ENCODE results near the gene HACL1. TPM values are rescaled to one million over a fixed set of nuclear protein-coding genes. Genes with fewer than 3 reads are reported as not detected.
A peak's percentile ranks its signal among the peaks of the same experiment; 100 is the strongest.

The HACL1 gene
- total RNA-seq, 2 donors from 2014 or later: 22.7 to 34.2 TPM

DNA sequence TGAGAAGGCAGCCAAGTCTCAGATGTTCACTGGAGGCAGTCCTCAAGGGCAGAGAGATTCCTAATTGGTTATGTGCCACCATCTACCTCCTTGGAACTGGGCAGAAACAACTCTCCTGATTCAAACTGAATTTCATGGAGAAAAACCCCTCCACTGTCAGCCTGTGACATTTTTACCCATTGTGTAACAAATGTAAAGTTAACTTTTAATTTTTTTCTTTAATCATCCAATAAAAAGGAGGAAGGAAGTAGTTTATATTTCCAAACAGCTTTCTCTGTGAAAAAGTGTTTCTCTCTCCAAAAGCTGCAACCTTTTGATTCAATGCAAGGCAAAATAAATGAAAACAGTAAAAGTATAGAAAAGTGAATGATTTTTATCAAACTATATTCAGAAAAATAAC lies 79.4 kb downstream of the HACL1 start:
- no peaks in the 10 kb centered on the region for H3K36me3 Mint-ChIP-seq
- ATAC-seq (no peak), DNase-seq (ENCODE audit: low spot score in 2 of 2) (no peak)
- no peaks in the 10 kb centered on the region for H3K9me3 Mint-ChIP-seq
- no peak overlapping the region for H3K27ac Mint-ChIP-seq

DNA sequence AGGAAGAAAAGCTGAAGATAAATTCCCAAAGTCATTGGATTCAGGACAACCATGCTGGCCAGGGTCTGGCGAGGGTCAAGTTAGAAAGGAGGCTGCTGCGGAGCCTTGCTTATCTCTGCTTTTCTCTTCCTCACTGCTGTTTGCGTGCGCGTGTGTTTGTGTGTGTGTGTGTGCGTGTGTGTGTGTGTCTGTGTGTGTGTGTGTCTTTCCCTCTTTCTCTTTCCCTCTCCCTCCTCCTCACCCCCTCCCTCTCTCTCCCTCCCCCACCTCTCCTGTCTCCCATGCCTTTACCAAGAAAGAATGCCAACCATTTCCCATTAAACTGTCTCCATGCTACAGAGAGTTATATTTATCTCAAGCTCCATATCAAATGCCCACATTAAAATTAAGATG lies 79.8 kb downstream of the HACL1 start, which contains the start of gene COLQ:
TSS of gene COLQ (minus strand) at position 134 of the 393 bp plus-strand sequence. CDS start at position 53, 81 bp downstream.
- DNase-seq (ENCODE audit: low spot score in 2 of 2) (no peak), ATAC-seq (no peak)
- H3K27ac Mint-ChIP-seq: peak within 1 kb of the TSS in 1 of 2 donors; percentile 44
- H3K36me3 Mint-ChIP-seq: no peaks in the 10 kb centered on the region
- H3K9me3 Mint-ChIP-seq: no peaks in the 10 kb centered on the region

DNA sequence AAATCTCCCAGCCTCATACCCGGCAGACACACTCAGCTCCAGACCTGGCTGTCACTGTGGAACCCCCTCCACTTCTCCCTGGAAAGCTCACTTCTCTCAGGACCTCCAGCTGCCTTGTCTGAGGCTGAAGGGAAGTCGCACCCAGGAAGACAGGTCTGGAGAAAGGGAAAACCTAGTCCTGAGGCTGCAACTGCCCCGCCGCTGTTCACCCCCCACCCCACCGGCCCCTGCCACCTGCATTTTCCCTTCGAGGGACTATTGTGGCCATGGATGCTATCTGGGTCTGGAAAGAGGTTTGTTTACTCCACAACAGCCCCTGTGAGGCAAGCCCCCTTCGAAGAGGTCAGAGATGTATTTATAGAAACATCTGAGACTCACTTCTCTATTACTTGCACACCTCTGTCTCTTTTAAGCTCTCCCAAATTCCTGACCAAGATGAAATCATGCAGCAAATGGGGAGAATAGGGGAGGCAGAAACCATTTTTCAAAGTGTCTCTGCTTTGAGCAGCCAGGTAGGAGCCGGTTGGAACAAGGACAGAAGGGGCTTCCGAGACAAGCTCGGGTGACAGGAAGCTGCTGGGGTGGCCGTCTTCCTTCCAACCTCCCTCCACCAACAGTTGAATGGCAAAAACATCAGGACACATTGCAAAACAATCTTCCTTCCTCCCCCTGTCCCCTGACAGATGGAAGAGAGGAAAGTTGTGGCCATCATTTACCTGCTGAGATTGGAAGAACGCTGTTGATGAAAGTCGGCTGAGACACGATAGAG lies 80.4 kb downstream of the HACL1 start:
- H3K27ac Mint-ChIP-seq: peak overlapping the region in 1 of 2 donors; percentile 44

DNA sequence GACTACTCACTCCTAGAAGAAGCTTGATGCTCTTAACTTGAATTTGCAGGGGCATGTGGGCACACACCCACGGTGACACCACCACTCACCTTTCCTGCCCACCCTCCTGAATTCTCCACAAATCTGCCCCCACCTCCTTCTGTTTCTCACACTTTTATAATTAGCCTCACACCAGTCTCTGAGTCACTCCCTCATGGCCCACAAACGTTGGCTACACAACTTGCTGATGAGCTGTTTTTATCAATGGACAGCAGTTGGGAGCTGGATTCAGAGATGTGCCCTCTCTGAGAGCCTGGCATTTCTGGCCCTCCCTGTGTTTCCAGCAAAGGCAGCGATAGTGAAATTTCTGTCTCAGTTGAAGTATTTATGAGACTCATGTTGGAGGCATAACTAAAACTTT lies 81.2 kb downstream of the HACL1 start:
- H3K36me3 Mint-ChIP-seq: no peaks in the 10 kb centered on the region
- no peak for DNase-seq (ENCODE audit: low spot score in 2 of 2)
- peak; percentile 26 to 35 for ATAC-seq
- H3K27ac Mint-ChIP-seq: no peak overlapping the region
- no peaks in the 10 kb centered on the region for H3K9me3 Mint-ChIP-seq

More for the DNA sequence above, 80.4 kb downstream of the HACL1 start:
- ATAC-seq (no peak), DNase-seq (ENCODE audit: low spot score in 2 of 2) (no peak)
- H3K36me3 Mint-ChIP-seq: no peaks in the 10 kb centered on the region
- H3K9me3 Mint-ChIP-seq: no peaks in the 10 kb centered on the region

DNA sequence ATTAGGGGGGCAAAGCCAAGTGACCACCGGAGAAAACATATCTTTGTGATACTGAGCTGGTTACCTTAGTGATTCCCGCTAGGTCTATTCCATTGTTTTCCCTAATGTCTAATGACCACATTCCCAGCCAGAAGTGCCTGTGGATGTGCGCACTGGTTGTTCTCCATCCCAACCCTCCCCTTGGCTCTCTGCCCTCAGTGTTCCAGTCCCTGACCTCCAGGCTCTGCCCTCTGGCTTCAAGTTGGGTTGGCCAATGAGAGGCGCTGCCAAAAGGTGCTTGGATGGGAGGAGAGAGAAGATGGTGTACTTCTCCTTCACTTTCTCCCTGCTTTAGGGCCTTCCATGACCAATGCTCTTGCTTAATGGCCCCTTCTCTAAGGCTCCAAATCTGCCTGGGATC lies 82.3 kb downstream of the HACL1 start:
- Mint-ChIP-seq H3K36me3 (no peaks in the 10 kb centered on the region), H3K27ac (no peak overlapping the region), H3K9me3 (no peaks in the 10 kb centered on the region)
- DNase-seq (ENCODE audit: low spot score in 2 of 2) (no peak), ATAC-seq (no peak)

DNA sequence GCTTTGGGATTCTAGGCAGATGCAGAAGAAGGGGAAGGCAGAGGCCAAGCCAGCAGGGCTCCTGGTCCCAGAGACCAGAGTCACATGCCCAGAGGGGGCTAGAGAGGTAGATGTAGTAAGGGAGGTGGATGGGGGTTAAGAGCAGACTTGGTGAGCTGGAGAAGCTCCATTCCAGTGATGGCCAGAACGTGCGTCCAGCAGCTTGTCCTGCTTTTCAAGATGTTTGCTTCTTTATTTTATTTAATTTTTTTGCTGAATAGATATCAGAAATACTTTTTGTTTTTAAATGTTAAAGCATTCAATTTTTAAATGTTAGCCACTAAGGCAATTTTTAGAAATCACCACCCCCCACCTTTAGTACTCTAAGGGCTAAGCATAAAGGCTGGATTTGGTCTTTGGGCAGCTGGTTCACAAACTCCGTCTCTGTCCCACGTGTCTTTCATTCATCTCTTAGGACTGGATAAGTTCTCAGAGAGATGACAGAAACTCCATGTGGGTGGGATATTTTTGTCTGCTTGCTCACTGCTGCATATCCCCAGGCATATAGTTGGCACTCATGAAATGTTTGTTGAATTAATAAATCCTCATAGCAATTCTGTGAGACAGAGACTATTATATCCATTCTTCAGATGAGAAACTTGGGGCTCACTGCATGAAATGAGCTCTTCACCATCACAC lies 86.6 kb downstream of the HACL1 start:
- Mint-ChIP-seq H3K27ac (no peak overlapping the region), H3K9me3 (no peaks in the 10 kb centered on the region)

DNA sequence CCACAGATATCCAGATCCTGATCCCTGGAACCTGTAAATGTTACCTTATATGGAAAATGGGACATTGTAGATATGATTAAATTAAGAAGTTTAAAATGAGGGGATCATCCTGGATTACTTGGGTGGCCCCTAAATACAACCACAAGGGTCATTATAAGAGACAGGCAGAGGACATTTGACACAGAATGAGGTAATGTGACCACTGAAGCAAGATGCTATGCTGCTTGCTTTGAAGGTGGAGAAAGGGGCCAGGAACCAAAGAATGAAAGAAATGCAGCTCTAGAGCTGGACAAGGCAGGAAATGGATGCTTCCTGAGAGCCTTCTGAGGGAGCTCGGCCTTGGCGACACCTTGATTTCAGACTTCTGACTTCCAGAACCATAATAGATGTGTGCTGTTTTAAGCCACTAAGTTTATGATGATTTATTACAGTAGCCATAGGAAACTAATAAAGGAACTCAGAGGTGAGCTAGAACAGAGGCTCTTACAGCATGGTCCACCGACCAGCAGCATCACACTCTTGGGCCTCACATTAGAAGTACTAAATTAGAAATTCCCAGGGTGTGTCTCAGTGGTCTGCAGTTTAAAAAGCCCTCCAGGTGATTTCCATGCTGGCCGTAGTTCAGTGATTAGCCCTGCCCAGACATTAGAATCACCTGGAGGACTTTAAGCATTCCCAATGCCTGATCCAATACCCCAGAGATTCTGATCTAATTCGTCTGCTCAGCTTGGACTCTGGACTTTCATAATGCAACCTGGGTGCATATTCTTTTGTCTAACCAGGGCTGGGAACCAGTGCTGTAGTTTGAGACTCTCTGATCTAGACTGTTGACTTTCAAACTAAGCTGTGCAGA lies 87.3 kb downstream of the HACL1 start:
- Mint-ChIP-seq H3K9me3 (no peaks in the 10 kb centered on the region), H3K36me3 (no peaks in the 10 kb centered on the region), H3K27ac (no peak overlapping the region)
- DNase-seq (ENCODE audit: low spot score in 2 of 2): no peak
- no peak for ATAC-seq

More for the DNA sequence above, 86.6 kb downstream of the HACL1 start:
- ATAC-seq: no peak
- no peaks in the 10 kb centered on the region for H3K36me3 Mint-ChIP-seq
- DNase-seq (ENCODE audit: low spot score in 2 of 2): no peak

DNA sequence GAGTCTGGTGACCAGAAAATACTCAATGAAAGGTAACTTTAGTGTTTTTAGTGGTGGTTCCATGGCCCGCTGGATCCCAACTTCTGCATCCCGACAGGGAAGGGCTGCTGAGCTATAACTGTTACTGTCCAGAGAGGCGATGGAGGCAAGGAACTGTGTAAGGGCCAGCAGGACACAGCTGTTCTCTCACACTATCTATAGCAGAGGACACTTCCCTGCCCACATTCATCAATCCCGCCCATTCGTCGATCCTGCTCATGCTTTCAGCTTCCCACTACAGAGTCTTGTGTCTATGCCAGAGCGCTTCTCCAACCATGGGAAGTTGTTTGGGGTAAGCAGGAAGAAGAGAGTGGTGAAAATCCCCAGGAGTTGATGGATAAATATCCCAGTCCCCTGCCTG lies 88.3 kb downstream of the HACL1 start:
- ATAC-seq: no peak
- Mint-ChIP-seq H3K36me3 (no peaks in the 10 kb centered on the region), H3K9me3 (no peaks in the 10 kb centered on the region), H3K27ac (no peak overlapping the region)
- no peak for DNase-seq (ENCODE audit: low spot score in 2 of 2)

DNA sequence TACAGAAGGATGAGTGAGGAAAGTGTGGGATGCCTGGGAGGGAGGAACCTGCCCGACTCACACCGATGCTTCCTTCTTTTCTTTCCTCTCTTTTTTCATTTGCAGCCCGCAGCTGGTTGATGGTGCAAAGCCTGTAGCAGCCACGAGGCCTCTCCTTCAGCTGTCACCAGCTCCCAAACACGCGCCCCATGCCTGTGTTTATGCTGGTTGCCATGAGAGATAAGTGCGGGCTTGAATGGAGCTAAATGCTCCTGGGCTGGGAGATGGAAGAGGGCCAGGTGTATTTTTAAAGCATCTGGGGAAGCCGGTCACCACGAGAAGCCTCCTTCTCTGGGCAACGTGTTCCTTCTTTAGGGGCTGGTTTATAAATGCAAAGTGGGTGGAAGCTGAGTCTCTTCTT lies 89.2 kb downstream of the HACL1 start:
- H3K9me3 Mint-ChIP-seq: no peaks in the 10 kb centered on the region
- peak overlapping the region in 1 of 2 donors; percentile 79 for H3K27ac Mint-ChIP-seq
- DNase-seq (ENCODE audit: low spot score in 2 of 2) (no peak), ATAC-seq (no peak)
- H3K36me3 Mint-ChIP-seq: no peaks in the 10 kb centered on the region

DNA sequence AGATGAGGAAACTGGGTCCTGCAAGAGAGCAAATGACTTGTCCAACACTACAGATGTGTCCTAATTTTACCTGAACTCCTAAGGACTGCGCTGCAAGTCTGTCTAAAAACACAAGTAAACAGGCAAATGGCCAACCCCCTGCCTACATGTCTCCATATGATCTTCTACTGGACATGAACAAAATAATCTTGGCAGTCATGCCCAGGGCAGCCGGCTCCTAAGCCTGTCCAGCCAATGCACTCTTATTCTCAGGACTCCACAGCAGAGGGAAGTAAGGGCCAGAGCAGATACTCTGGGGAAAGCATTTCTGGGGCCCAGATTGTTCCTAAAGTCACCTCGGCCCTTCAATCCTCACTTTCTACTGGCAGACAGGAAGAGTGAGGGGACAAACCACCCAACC lies 90.2 kb downstream of the HACL1 start:
- Mint-ChIP-seq H3K27ac (no peak overlapping the region), H3K9me3 (no peaks in the 10 kb centered on the region), H3K36me3 (no peaks in the 10 kb centered on the region)
- ATAC-seq: no peak
- DNase-seq (ENCODE audit: low spot score in 2 of 2): no peak

Other genes starting within 250 kb of the HACL1 start
- 10 to 100 TPM; 17.6 to 20.3 TPM for gene METTL6, start 174.0 kb downstream of the HACL1 start, total RNA-seq
- 10 to 100 TPM; 24.1 to 28.9 TPM for gene EAF1, start 174.0 kb downstream of the HACL1 start, total RNA-seq
- 1 to 10 TPM in 1 of 2 donors, under 1 TPM in 1; 0.98 to 2.9 TPM for gene COLQ, start 79.9 kb downstream of the HACL1 start, total RNA-seq
- gene BTD, start 176 bp upstream of the HACL1 start, total RNA-seq: 10 to 100 TPM in 1 of 2 donors, 1 to 10 TPM in 1; 6.0 to 14.3 TPM
- 10 to 100 TPM; 22.1 to 43.0 TPM for gene ANKRD28, start 196.4 kb upstream of the HACL1 start, total RNA-seq

Measured in activated naive CD4-positive, alpha-beta T cell treated with anti-CD3 and anti-CD28 coated beads, Interleukin-2, amount 50 U/mL, for 72 hours (primary cell).